ENCODE results near the gene ABCG4. TPM values are rescaled to one million over a fixed set of nuclear protein-coding genes. Genes with fewer than 3 reads are reported as not detected.
A peak's percentile ranks its signal among the peaks of the same experiment; 100 is the strongest.

Gene ABCG4
- total and polyA plus RNA-seq, 9 of the 15 experiments (the other 6 are each of a cell fraction or from before 2014, with no cell fraction given), result 0.03 to 0.11 (median 0.07) TPM; not detected in 4

DNA sequence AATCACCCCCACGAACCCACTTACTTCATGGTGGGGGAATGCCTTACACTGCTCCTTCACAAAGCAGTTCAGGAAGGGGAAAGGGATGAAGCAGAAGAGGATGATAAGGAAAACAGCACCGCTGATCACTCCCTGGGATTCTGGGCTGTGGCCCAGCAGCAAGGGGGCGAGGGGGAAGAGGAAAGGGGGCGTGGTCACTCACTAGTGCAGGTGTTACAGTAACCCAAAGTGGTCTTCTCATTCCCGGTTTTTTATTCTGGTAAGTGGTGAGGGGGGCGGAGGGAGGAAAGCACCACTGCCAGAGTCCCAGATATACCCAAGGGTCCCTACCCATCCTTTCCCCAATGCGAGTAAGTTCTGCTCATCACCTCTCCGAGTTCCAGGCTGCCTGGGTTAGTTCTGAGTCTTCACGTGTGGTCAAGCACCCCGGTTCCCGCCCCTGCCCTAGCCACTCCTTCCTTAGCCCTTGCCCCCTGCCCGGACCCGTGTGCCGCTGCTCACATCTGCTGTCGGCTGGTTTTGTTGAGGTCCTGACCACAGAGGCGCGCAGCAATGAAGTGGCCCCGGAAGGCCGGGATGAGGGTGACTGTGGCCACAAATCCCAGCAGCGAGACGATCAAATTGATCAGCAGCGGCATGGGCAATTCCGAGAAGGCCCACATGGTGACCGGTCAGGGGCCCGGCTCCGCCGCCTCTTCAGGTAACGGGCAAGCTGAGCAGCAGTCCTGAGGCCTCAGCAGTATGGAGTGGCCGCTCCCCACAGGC, 47.7 kb upstream of the ABCG4 start (continued):
- TF ChIP-seq ZNF324 (CRISPR knock-in tag; IDR thresholded peaks at IDR 0.05), result no peak
- TF ChIP-seq KDM2B (CRISPR knock-in tag; IDR thresholded peaks at IDR 0.05), result 0 out of 2 replicates have a peak, but pooled peaks have one; percentile 7
- TF ChIP-seq YY1 (IDR thresholded peaks at IDR 0.05; ENCODE audit: borderline replicate concordance in 1 of 3, control insufficient read depth in 1 of 3, extremely low read depth in 1 of 3, insufficient read depth in 3 of 3, insufficient read length in 1 of 3, insufficient replicate concordance in 2 of 3, low read depth in 1 of 3, low read length in 2 of 3), result no peak
- no peak for TF ChIP-seq STAT5A (IDR thresholded peaks at IDR 0.05; ENCODE audit: borderline replicate concordance, low read length)
- no peak for TF ChIP-seq GTF2A2 (tag; IDR thresholded peaks at IDR 0.05)
- TF ChIP-seq IRF2 (CRISPR knock-in tag; IDR thresholded peaks at IDR 0.05), result no peak
- no peak for TF ChIP-seq HEY1 (CRISPR knock-in tag; IDR thresholded peaks at IDR 0.05; ENCODE audit: borderline replicate concordance)
- no peak for TF ChIP-seq POU5F1 (IDR thresholded peaks at IDR 0.05; ENCODE audit: borderline replicate concordance, low read depth, low read length, partially characterized antibody)
- TF ChIP-seq ZBTB8A (IDR thresholded peaks at IDR 0.05; ENCODE audit: partially characterized antibody), result no peak
- TF ChIP-seq, protein P1, sequence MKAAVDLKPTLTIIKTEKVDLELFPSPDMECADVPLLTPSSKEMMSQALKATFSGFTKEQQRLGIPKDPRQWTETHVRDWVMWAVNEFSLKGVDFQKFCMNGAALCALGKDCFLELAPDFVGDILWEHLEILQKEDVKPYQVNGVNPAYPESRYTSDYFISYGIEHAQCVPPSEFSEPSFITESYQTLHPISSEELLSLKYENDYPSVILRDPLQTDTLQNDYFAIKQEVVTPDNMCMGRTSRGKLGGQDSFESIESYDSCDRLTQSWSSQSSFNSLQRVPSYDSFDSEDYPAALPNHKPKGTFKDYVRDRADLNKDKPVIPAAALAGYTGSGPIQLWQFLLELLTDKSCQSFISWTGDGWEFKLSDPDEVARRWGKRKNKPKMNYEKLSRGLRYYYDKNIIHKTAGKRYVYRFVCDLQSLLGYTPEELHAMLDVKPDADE (conservative IDR thresholded peaks at IDR 0.05; ENCODE audit: control insufficient read depth, low read depth, low read length), result peak; percentile 35; the same call in 1 of the 2 replicates
- TF ChIP-seq RAD51 (IDR thresholded peaks at IDR 0.05; ENCODE audit: borderline replicate concordance, low read depth), result no peak
- TF ChIP-seq, protein P2, sequence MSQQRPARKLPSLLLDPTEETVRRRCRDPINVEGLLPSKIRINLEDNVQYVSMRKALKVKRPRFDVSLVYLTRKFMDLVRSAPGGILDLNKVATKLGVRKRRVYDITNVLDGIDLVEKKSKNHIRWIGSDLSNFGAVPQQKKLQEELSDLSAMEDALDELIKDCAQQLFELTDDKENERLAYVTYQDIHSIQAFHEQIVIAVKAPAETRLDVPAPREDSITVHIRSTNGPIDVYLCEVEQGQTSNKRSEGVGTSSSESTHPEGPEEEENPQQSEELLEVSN (IDR thresholded peaks at IDR 0.05; ENCODE audit: borderline replicate concordance in 1 of 2, extremely low read depth in 1 of 2, insufficient read depth in 1 of 2, insufficient read length in 1 of 2, low read depth in 1 of 2, low read length in 1 of 2, poor library complexity in 1 of 2, severe bottlenecking in 1 of 2), result peak in 1 of 2 experiments; percentile 33
- TF ChIP-seq JUNB (CRISPR knock-in tag; conservative IDR thresholded peaks at IDR 0.05), result no peak
- no peak for TF ChIP-seq HNRNPK (IDR thresholded peaks at IDR 0.05; ENCODE audit: low read depth, low read length, poor library complexity, severe bottlenecking)
- TF ChIP-seq ZNF584 (CRISPR knock-in tag; IDR thresholded peaks at IDR 0.05; ENCODE audit: low read depth), result no peak
- TF ChIP-seq, protein P3, sequence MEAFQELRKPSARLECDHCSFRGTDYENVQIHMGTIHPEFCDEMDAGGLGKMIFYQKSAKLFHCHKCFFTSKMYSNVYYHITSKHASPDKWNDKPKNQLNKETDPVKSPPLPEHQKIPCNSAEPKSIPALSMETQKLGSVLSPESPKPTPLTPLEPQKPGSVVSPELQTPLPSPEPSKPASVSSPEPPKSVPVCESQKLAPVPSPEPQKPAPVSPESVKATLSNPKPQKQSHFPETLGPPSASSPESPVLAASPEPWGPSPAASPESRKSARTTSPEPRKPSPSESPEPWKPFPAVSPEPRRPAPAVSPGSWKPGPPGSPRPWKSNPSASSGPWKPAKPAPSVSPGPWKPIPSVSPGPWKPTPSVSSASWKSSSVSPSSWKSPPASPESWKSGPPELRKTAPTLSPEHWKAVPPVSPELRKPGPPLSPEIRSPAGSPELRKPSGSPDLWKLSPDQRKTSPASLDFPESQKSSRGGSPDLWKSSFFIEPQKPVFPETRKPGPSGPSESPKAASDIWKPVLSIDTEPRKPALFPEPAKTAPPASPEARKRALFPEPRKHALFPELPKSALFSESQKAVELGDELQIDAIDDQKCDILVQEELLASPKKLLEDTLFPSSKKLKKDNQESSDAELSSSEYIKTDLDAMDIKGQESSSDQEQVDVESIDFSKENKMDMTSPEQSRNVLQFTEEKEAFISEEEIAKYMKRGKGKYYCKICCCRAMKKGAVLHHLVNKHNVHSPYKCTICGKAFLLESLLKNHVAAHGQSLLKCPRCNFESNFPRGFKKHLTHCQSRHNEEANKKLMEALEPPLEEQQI (IDR thresholded peaks at IDR 0.05), result no peak
- no peak for TF ChIP-seq CBX1 (IDR thresholded peaks at IDR 0.05; ENCODE audit: low read depth)
- TF ChIP-seq TEAD4 (IDR thresholded peaks at IDR 0.05; ENCODE audit: low read length), result no peak
- peak; percentile 67; the same call in 1 of the 2 replicates for TF ChIP-seq TEAD4 (CRISPR knock-in tag; IDR thresholded peaks at IDR 0.05; ENCODE audit: borderline replicate concordance)
- TF ChIP-seq, protein P4, sequence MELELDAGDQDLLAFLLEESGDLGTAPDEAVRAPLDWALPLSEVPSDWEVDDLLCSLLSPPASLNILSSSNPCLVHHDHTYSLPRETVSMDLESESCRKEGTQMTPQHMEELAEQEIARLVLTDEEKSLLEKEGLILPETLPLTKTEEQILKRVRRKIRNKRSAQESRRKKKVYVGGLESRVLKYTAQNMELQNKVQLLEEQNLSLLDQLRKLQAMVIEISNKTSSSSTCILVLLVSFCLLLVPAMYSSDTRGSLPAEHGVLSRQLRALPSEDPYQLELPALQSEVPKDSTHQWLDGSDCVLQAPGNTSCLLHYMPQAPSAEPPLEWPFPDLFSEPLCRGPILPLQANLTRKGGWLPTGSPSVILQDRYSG (tag; conservative IDR thresholded peaks at IDR 0.05; ENCODE audit: low read depth), result no peak
